Measurements from ENCODE around the gene AATK.

AATK gene

DNA sequence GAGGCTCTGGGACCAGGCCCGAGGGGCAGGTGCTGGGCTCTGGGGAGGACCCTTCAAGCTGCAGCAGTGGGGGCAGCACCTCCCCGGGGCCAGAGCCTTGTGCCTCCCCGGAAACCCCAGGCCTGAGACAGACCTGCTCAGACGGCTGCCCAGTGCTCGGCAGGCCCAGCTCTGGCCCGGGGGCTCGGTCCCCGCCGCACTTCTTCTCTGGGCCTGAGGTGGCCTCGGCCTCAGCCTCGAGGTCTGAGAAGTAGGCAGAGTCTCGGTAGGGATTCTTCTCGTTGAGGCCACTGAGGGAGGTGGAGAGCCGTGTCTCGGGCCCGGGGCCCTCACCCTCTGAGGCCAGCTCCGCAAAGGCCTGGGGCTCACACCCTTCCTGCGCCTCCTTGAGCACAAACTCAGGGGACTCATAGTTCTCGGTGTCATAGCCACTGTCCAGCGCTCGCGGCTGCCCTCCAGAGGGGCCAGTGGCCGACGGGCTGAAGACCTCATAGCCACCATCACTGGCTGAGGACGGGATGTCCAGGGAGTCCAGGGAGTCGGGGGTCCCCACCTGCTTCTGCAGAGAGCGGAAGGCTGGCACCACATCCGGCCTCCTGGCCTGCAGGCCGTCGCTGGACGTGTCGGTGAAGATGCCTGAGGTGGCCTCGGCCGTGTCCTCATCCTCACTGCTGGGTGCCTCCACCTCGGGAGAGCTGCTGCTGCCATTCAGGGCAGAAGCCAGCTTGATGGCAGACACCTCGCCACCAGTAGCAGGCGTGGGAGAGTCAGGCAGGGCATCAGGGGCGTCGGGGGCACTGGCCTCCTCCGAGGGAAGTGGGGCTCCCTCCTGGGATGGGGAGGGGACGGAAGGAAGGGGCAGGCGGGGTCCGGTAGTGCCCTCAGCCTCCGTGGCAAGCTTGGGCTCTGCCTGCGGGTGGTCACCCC is 45.1 kb downstream of the AATK start:
- TF ChIP-seq, protein P1, sequence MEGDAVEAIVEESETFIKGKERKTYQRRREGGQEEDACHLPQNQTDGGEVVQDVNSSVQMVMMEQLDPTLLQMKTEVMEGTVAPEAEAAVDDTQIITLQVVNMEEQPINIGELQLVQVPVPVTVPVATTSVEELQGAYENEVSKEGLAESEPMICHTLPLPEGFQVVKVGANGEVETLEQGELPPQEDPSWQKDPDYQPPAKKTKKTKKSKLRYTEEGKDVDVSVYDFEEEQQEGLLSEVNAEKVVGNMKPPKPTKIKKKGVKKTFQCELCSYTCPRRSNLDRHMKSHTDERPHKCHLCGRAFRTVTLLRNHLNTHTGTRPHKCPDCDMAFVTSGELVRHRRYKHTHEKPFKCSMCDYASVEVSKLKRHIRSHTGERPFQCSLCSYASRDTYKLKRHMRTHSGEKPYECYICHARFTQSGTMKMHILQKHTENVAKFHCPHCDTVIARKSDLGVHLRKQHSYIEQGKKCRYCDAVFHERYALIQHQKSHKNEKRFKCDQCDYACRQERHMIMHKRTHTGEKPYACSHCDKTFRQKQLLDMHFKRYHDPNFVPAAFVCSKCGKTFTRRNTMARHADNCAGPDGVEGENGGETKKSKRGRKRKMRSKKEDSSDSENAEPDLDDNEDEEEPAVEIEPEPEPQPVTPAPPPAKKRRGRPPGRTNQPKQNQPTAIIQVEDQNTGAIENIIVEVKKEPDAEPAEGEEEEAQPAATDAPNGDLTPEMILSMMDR (IDR thresholded peaks at IDR 0.05; ENCODE audit: low read depth, low read length, missing control alignments): no peak
- no peak overlapping the region for H3K4me3 ChIP-seq (replicated peaks; ENCODE audit: low read depth, low read length)
- no peak for DNase-seq (ENCODE audit: extremely low read depth, low read depth)

DNA sequence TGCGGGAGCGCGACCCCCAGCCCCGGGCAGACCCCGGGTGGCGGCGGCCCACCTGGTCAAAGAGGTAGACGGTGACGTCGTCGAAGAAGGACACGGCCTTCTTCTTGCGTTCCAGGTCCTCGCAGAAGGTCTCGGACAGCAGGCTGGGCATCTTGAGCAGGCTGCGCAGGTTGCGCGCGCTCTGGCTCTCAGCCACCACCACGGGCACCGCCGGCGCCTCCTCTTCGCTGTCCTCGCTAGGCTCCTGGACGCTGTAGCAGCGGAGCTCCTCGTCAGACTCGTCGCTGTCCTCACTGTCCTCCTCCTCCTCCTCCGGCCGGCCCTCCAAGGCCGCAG is 45.9 kb downstream of the AATK start:
- H3K4me3 ChIP-seq (replicated peaks; ENCODE audit: low read depth, low read length): no peak overlapping the region
- TF ChIP-seq, protein P1 (IDR thresholded peaks at IDR 0.05; ENCODE audit: low read depth, low read length, missing control alignments): no peak
- no peak for DNase-seq (ENCODE audit: extremely low read depth, low read depth)

DNA sequence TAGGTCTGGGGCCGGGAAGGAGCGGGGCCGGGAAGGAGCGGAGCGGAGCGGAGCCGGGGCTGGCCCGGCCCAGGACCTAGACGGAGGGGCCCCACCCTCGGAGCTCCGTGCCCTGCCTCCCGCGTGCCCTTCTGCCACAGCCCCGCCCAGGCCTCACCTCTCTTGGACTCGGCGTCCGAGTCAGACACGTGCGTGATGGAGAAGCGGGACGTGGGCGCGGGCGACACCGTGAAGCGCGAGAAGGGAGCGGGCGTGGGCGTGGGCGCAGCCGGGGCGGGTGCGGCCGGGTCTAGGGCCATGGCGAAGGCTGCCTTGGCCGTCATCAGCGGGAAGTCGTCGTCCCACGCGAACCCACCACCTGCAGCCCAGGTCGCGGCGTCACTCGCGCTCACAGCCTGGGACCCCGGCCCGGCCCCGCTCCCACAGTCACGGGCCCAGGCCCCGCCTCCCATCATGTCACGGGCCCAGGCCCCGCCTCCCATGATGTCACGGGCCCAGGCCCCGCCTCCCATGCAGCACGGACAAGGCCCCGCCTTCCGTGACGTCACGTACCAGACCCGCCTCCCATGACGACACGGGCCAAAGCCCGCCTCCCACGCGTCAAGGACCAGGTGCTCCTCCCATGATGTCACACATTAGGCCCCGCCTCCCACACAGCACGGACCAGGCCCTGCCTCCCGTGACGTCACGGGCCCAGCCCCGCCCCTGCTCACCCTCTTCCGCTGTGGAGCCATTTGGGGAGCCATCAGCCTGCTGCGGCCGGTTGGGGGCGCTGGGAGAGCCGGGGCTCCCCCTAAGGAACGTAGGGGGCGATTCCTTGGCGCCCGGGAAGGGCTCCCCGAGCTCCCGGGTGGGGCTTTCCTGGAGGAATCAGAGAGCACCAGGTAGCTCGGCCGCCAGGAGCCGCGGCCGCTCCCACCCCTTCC is 46.5 kb downstream of the AATK start:
- H3K4me3 ChIP-seq (replicated peaks; ENCODE audit: low read depth, low read length): peak overlapping the region; percentile 34
- DNase-seq (ENCODE audit: extremely low read depth, low read depth): peak; percentile 50
- TF ChIP-seq, protein P1 (IDR thresholded peaks at IDR 0.05; ENCODE audit: low read depth, low read length, missing control alignments): peak; percentile 16

DNA sequence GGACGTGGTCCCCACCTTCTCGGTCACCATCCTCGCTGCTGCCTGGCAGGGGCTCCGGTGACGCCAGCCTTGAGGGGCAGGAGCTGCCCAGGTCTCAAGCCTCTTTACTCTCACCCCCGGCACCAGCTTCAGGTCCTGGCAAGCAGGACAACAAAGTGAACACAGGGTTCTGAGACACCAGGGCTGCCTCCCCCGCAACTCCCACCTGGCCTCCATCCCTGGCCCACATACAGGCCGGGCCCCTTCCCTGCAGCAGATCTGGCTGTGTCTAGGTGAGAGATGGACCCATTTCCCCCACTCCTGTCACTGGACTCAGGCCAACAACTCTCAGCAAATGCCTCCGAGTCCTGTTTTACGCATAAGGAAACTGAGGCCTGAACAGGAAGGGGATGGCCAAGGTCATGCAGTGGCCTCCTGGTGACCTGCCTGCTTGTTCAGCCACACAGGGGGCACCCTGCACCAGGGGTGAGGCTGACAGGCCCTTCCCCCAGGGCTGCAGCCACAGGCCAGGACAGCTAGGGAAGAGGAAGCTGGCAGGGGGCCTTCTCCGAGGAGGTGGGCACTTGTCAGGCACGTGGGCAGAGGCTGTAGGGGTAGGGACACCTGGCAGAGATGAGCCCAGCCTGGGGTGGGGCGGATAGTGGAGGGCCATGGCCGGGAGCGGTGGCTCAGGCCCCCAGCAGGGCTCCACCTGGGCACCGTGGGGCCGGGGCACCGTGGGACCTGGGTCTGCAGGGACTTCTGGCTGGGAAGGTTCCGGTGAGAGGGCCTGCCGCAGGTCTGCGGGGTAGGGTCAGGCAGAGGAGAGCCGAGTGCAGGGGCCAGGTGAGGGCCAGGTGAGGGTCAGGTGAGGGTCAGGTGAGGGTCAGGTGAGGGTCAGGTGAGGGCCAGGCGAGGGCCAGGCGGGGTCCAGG is 47.5 kb downstream of the AATK start:
- no peak for DNase-seq (ENCODE audit: extremely low read depth, low read depth)
- H3K4me3 ChIP-seq (replicated peaks; ENCODE audit: low read depth, low read length): peak overlapping the region; percentile 34
- TF ChIP-seq, protein P1 (IDR thresholded peaks at IDR 0.05; ENCODE audit: low read depth, low read length, missing control alignments): no peak

DNA sequence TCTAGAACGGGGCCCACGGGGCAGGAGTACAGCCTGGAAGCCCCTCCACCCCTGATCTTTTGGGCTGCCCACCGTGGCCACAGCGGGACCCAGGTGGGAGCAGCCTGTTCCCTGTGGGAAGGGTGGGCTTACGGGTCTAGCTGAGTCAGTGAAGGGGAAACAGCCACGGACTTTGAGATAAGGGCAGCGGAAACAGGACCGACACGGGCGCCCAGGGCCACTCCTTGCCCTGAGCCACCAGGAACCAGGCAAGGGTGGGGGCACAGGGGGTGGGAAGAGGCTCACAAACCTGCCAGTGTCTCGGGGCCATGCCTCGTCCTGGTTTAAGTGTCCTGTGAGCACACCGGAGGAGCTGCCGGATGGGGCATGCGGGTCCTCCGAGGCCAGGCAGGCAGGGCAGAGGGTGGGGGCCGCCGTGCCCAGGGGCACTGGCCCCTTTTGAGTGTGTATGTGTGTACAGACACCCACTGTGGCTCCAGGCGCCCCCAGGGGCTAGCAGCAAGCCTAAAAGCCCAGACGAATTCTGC is 48.3 kb downstream of the AATK start:
- TF ChIP-seq, protein P1 (IDR thresholded peaks at IDR 0.05; ENCODE audit: low read depth, low read length, missing control alignments): no peak

DNA sequence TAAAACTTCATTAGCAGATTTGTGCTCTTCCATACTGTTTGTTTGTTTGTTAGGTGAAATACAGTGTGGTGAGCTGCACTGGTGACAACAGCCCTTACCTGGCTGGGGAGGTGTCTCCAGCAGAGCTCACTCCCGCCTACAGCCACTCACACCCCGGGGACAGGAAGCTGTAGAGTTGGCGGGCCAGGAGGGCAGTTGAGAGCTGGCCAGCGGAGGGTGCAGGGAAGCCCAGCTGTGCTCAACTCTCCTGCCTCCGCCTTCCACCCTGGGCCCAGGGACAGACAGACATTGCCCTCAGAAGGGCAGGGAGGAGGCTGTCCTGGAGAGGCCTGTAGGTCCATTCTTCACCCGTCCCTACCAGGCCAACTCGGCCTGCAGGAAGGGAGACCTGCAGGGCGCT is 49.3 kb downstream of the AATK start:
- TF ChIP-seq, protein P1 (IDR thresholded peaks at IDR 0.05; ENCODE audit: low read depth, low read length, missing control alignments): no peak
- no peak overlapping the region for H3K4me3 ChIP-seq (replicated peaks; ENCODE audit: low read depth, low read length)
- DNase-seq (ENCODE audit: extremely low read depth, low read depth): no peak

More for the DNA sequence above, 48.3 kb downstream of the AATK start:
- no peak overlapping the region for H3K4me3 ChIP-seq (replicated peaks; ENCODE audit: low read depth, low read length)
- no peak for DNase-seq (ENCODE audit: extremely low read depth, low read depth)
